GM19372 (cell line): ENCODE measurements around the gene NAAA.
"Not testable (repeated sequence)": the region's sequence is repeated elsewhere in the genome, so short reads cannot be mapped to it uniquely, and the experiment has no call there.

Source experiments
- ATAC-seq: cut with Tn5 transposase; IDR thresholded peaks from one replicate; pipeline ENCODE4 v1.9.1; 2021; ENCODE audit warnings: mild to moderate bottlenecking, low read depth, moderate library complexity; ENCODE audit not compliant: unreplicated experiment

The NAAA gene

GRCh38 chr4:75921910-75922309 is 18.9 kb downstream of the NAAA start:
- no peak for ATAC-seq

GRCh38 chr4:75920327-75920726 is 20.5 kb downstream of the NAAA start:
- no peak for ATAC-seq

GRCh38 chr4:75919920-75920319 is 20.9 kb downstream of the NAAA start:
- ATAC-seq = no peak

GRCh38 chr4:75916091-75916661 is 24.6 kb downstream of the NAAA start:
- ATAC-seq = peak; percentile 77

- no peak for ATAC-seq
Measured at GRCh38 chr4:75912968-75913367, 27.8 kb downstream of the NAAA start.

- ATAC-seq = not testable (repeated sequence)
Measured at GRCh38 chr4:75910831-75911230, 30.0 kb downstream of the NAAA start.

- ATAC-seq = no peak
Measured at GRCh38 chr4:75909405-75909804, 31.4 kb downstream of the NAAA start.

- ATAC-seq = no peak
Measured at GRCh38 chr4:75908555-75908954, 32.3 kb downstream of the NAAA start.

- no peak for ATAC-seq
Measured at GRCh38 chr4:75907966-75908365, 32.8 kb downstream of the NAAA start.

GRCh38 chr4:75904076-75904475 is 36.7 kb downstream of the NAAA start:
- ATAC-seq = no peak

GRCh38 chr4:75902352-75902751 is 38.5 kb downstream of the NAAA start, which contains the start of gene PPEF2:
PPEF2 (minus strand) TSS chr4:75902452; CDS start chr4:75896325, 6,127 bp downstream.
- ATAC-seq = no peak

GRCh38 chr4:75898536-75898935 is 42.3 kb downstream of the NAAA start:
- ATAC-seq = no peak

- no peak for ATAC-seq
Measured at GRCh38 chr4:75895744-75896314, 45.0 kb downstream of the NAAA start.

GRCh38 chr4:75892508-75892907 is 48.3 kb downstream of the NAAA start:
- ATAC-seq = no peak

- no peak for ATAC-seq
Measured at GRCh38 chr4:75891611-75892010, 49.2 kb downstream of the NAAA start.

- no peak for ATAC-seq
Measured at GRCh38 chr4:75889537-75890199, 51.1 kb downstream of the NAAA start.

GRCh38 chr4:75886104-75886503 is 54.7 kb downstream of the NAAA start:
- ATAC-seq = no peak

- ATAC-seq = no peak
Measured at GRCh38 chr4:75881476-75881875, 59.3 kb downstream of the NAAA start.

GRCh38 chr4:75880278-75880677 is 60.5 kb downstream of the NAAA start:
- ATAC-seq = no peak

- no peak for ATAC-seq
Measured at GRCh38 chr4:75878246-75878756, 62.5 kb downstream of the NAAA start.

- ATAC-seq = no peak
Measured at GRCh38 chr4:75876218-75876617, 64.6 kb downstream of the NAAA start.

GRCh38 chr4:75869100-75869499 is 71.7 kb downstream of the NAAA start:
- no peak for ATAC-seq
